GM19468 (cell line): ENCODE measurements around the gene CLDN24.
"Not testable (repeated sequence)": the region's sequence is repeated elsewhere in the genome, so short reads cannot be mapped to it uniquely, and the experiment has no call there.

ENCODE experiments used
- ATAC-seq: cut with Tn5 transposase; IDR thresholded peaks from one replicate; pipeline ENCODE4 v1.9.1; 2021; ENCODE audit warnings: mild to moderate bottlenecking, moderate library complexity, moderate number of reproducible peaks; ENCODE audit not compliant: unreplicated experiment; ENCODE audit errors: extremely low read depth

CLDN24 gene

GRCh38 chr4:183324619-183325018 lies 2.4 kb upstream of the CLDN24 start:
- ATAC-seq, result no peak

DNA sequence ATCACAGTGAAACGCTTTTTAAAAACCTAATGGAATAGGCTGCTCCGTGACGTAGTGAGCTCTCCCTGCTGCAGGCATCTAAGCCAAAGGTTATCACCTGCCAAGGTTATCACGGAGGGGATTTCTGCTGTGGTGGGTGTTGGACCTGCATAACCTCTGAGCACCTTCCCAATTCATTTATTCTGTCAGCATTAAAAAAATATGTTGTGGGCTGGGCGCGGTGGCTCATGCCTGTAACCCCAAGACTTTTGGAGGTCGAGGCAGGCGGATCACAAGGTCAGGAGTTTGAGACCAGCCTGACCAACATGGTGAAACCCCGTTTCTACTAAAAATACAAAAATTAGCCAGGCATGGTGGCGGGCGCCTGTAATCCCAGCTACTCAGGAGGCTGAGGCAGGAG lies 1.8 kb upstream of the CLDN24 start:
- not testable (repeated sequence) for ATAC-seq

DNA sequence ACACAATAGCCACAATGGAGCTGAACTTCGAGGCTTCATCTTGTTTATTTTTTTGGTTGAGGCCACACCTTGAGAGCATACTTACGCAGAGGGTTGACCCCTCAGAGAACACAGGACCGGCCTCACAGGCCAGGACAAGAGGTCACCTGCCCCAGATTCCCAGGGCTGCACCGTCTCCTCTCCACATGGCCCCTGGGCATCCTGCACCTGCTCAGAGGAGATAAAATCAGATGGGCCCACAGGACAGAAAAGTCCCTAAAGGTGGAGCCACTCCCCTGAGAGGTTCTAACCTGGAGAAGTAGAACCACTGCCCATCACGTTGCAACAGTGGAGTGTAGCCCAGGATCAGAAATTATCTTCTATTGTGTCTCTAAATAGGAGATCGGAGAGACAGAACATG lies 1.1 kb upstream of the CLDN24 start:
- no peak for ATAC-seq

DNA sequence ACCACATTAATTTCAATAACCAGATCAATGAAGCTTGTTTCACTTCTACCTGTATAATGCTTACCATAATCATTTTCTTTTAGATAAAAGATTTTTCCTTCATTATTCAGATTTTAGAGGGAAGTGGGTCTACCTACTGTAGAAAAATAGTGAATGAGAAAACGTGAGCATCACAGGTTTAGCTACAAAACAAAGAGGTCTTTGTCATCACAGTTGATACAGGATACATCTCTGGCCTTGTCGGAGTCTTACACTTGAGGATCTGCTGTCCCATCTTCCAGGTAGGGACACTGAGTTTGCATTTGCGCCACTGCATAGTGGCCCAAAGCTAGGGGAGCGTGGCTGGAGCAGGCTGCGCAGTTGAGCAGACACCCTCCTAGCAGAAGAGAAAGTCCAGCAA lies 710 bp downstream of the CLDN24 start:
- no peak for ATAC-seq

DNA sequence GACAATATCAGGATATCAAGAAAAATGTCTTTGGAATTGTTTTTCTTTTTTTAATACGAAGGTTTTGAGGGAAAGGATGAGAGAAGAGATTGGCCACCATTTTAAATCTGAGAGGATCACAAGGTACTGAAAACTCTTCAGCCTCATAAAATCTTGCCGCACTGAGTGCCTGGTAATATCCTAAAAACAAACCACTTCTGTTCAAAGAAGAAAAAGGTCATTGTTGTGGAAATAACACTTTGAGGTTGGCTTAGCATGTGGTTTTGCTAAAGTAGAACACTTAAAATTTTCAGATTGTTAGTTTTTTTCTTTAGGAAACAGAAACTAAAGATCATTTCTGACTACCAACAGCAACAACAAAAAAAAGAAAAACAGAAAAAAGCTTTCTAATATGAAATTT lies 1.1 kb downstream of the CLDN24 start:
- no peak for ATAC-seq

GRCh38 chr4:183320211-183321059 lies 1.8 kb downstream of the CLDN24 start, which contains the start of gene CLDN22:
Gene CLDN22 (minus strand): TSS chr4:183320276. CDS start chr4:183320218, 58 bp downstream.
- no peak for ATAC-seq

DNA sequence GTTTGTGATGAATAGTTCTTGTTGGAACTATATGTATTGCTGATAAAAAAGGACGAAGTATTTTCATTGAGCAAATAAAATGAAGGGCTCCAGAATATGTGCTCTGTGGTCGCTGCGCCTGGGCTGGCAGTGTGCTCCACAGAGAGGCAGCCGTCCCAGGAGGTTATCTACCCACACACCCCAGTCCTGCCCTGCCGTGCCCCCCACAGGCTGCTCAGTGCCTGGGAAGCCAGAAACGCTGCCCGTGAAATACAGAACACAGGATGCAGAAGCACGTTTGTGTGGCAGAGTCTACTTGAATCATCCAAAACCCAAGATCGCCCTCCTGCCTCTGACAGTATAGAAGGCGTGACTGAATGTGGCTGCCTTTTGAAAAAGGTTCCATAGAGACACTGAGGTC lies 3.6 kb downstream of the CLDN24 start:
- ATAC-seq, result no peak

- no peak for ATAC-seq
Observed at GRCh38 chr4:183314806-183315205, 7.4 kb downstream of the CLDN24 start.

GRCh38 chr4:183314336-183314735 lies 7.9 kb downstream of the CLDN24 start:
- no peak for ATAC-seq

DNA sequence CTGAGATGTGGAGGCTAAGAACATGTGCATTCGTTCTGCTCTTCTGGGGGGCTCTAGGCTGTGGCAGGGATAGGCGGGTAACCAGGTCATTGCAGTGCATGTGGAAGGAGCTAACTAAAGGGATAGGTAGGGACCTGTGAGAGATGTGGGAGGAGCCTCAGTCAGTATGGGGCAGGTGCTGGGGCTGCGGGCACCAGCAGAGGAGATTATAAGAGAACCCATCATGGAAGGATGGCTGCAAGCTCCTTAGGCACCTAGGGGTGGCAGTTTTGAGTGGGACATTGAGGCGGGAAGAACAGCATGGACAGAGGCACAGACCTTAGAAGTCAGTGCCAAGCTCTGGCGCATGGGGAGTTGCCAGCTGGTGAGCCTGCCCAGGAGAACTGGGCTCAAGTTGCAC lies 9.4 kb downstream of the CLDN24 start:
- ATAC-seq, result no peak

DNA sequence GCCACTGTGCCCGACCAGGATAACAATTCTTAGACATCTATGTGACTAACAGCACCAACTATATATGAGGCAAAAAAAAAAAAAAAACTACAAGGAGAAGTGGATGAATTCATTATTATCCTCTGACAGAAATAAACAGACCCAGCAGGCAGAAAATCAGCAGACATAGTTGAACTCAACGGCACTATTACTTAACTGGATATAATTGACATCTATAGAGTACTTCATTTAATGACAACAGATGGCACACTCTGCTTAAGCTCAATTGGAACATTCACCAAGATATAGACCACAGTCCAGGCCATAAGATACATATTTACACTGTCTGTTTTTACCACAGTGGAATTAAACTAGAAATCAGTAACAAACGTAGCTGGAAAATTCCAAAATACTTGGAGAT lies 15.4 kb downstream of the CLDN24 start:
- no peak for ATAC-seq

GRCh38 chr4:183304538-183304937 lies 17.7 kb downstream of the CLDN24 start:
- no peak for ATAC-seq

DNA sequence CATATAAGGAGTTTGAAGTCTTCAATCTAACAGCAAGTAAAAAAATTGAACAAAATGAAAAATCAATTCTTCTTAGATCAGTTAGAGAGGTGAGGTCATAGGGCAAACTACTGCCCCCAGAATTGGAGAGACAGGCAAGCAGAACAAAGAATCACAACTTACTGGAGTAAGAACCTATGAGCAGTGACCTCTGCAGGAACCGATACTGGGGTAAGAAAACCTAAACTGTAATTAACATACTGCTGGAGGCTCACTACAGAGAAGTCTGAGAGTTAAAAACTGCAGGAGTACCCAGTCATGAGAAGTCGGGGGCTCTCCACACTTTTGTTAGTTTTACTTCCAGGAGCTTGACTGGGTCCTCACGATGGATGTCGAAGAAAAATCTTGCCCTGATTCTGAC lies 18.2 kb downstream of the CLDN24 start:
- no peak for ATAC-seq

DNA sequence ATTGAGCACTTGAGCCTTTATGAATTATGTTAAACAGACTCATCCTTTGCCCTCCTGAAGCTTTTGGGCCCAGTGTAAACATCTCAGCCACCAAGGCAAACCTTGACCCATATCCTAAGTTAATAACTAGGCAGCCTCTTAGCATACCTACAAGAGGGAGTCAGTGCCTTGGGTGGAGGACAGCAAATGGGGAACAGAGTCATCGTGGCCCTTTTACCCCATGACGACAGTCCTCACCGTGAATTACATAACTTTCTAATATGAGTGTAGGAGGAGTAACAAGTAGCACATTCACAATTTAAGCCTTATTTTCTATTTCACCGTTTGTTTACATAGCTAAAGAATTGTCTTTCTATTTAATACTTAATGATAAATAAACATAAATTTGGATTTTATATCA lies 18.9 kb downstream of the CLDN24 start:
- ATAC-seq, result no peak

GRCh38 chr4:183300655-183301054 lies 21.6 kb downstream of the CLDN24 start:
- ATAC-seq, result no peak

DNA sequence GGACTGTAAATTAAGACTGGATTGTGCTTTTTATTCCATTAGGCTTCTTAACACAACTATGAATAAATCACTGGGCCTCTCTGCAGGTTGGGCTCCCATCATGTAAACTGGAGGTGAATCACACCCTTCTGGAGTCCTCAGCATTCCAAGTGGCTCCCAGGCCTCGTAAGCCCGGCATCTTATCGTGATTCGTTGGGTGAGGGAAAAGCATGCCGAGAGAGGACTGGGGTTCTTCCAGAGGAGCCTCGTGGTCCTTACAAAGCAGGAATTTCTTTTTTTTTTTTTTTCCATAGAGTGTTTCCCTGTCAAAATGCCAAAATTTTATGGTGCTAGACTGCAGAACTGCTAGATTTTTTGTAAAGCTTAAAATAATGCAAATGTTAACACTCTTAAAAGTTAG lies 22.2 kb downstream of the CLDN24 start:
- no peak for ATAC-seq

DNA sequence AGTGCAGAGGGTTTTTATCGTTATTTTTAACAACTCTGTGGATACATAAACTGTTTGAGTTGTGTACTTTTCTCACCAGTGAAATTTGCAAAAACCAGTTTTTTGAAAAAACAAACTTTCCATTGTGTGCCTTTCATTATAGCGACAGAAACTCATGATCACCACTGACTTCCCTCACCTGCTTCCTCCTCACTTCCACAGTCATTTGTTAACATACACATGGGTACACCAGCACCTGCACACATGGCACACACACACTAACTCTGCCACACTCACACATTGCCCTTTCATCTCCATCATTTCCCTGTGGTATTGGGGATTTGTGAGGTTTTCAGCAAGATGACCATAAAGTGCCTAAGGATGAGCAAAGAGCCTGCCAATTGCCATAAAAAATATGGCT lies 22.8 kb downstream of the CLDN24 start:
- ATAC-seq, result no peak

DNA sequence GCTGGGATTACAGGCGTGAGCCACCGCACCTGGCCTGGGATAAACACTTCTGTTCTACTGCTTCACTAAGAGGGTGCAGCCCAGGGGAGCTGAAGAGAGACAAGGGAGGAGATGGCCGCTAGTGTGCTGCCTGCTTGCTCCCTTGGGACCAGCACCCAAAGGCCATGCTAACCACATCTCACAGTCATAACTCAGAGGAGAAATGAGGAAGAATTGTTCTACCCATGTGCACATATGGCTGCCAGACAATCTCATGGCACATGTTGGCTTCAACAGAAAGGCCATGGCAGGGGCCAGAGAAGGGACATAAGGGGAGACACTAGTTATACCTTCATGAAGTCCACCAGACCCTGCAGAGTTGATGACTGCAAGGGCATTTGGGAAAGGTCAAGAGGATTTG lies 24.6 kb downstream of the CLDN24 start:
- peak; percentile 73 for ATAC-seq

DNA sequence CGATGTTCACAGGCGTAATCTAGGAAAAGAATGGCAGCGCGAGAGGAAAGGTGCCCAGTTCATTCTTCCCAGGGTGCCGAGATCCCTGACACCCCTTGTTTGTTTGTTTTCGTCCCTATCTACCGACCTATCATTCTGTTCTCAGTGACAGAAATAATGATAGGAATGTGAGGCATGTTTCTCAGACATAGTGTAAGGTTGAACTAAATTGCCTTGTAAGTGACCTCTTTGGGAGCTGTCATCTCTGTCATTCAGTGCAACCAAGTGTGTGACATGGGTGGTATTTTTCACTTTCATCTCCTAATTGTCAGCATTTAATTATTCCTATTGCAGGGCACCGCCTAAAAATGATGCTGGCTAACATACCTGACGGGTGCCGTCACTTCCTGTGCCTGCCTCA lies 26.5 kb downstream of the CLDN24 start:
- no peak for ATAC-seq

DNA sequence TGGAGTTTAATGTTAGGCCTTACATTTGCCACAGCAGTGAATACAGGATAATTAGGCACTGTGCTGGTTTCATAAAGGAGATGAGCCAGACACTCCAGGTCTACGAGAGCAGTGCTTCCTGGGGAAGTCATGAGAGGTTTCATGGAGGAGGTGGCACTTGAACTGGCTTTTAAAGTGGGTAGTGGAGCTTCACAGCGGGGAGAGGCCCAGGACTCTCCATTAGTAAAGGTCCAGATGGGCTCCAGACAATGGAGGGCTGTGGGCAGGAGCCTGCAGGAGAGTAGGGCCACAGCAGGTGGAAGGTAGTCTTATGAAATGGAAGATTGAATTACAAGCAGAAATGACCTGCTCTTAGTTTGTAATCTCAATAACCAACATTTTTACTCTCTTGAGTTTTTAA lies 31.2 kb downstream of the CLDN24 start:
- ATAC-seq, result no peak

- no peak for ATAC-seq
Observed at GRCh38 chr4:183289688-183290087, 32.5 kb downstream of the CLDN24 start.

DNA sequence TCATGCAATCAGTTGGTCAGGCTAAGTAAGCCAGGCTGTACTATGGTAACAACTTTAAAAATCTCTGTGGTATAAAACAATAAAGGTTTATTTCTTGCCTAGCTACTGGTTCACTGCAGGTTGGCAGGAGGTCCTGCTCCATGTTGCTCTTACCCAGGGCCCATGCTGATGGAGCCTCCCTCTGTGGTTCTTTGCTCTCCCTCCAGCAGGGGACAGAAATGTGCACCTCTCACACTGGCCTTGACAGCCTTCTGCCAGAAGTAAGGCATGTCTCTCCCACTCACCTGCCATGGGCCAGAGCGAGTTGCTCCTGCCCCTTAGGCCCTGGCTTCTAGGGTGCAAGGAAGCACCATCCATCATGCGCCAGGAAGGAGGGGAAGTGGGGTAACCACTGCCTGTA lies 33.3 kb downstream of the CLDN24 start:
- ATAC-seq, result no peak
